GM21619 (cell line): ENCODE data around the gene HOXA4.

Experiments
- ATAC-seq: cut with Tn5 transposase; IDR thresholded peaks from one replicate; pipeline ENCODE4 v1.9.1; 2021; ENCODE audit not compliant: unreplicated experiment

HOXA4 gene

DNA sequence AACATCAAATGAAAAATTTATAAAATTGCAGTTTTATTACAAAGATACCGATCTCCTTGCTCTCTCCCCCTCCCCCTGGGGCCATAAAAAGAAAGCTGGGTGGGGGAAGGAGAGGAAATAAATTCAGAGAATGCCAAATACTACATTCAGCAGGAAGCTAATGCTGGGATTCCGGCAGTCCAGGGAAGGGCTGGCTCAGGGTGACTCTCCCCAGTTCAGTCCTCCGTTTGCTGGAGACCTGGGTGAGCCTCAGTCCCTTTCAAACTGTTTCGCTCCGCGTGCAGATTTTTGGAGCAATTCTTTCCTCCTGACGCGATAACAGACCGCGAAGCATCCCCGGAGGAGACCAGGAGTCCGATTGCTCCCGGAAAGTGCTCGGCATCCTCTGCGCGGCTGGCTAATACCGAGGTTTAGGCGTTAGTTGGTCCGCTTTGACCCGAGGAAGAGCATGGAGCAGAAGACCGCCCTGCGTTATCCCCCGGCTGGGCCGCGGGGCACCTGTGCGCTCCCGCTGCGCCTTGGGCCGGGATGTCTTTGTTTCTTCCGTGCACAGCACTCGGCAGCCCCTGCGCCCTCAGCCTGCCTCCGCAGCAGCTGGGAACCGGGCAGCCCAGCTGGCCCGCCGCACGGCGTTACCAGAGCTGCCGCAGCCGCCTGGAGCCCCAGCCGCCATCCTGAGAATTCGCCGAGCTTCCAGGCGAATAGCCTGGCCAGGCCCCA lies 24.2 kb downstream of the HOXA4 start:
- no peak for ATAC-seq

GRCh38 chr7:27105301-27106031 lies 25.1 kb downstream of the HOXA4 start:
- no peak for ATAC-seq

DNA sequence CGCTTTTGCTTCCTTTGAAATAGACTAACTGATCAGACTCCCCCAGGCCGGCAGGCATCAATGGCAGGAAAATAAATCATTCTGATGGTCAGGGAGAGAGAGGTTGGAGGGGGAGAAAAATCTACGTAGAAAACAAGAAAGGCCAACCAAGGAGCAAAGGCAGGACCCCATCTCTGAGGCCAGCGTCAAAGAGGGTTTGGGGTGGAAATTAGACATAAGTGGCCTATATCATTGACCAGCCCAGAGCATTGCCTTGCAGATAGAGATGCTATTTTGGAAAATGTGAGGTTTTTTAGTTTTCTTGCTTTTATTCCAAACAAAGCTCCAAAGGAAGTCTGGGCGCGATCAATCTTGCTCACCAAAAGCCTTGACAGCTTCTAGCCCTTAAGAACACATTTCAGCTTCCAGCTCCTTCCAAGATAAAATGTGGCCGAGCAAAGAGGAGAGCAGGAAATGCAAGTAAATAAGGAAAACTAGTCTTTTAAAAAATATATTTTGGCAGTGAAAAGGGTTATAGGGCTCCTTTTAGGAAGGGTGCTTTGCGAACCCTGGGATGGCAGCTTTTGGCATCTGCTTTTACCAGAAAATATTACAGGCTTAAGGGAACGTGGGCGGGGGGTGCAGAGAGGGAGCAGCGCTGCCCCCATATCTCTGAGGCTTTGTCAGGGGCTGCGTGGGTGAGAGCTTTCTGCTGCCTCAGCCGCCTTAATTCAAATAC lies 26.1 kb downstream of the HOXA4 start:
- no peak for ATAC-seq

- ATAC-seq, result no peak
Observed at GRCh38 chr7:27103489-27104226, 26.9 kb downstream of the HOXA4 start.

GRCh38 chr7:27102581-27103442 lies 27.7 kb downstream of the HOXA4 start, which contains the start of gene HOXA2:
Gene HOXA2, minus strand, starts transcription at chr7:27102683. Its CDS starts 183 bp downstream, at chr7:27102500.
- no peak for ATAC-seq

DNA sequence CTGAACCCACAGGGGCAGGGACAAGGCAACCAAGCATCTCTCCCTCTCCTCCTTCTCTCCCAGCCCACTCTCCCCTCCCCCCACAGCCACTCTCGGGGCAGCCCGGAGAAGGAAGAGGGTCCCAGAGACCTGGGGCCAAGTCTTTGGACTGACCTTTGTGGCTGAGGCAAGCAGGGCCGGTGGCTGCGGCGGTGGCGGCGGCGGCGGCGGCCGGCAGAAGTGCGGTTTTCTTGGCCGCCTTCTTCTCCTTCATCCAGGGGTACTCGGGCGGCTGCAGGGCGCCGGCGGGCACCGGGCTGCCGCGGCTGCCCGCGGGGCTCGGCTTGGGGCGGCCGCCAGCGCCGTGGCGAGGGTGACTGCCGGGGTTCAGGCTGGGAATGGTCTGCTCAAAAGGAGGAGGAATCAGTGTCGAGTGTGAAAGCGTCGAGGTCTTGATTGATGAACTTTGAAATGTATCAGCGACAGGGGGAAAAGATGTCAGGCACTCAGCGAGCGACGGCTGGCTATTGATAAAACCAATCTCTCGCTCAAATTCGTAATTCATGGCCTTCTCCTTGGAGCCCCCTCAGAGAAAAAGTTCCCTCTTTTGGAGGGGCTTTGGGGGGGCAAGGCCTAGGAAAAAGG lies 28.5 kb downstream of the HOXA4 start:
- no peak for ATAC-seq

DNA sequence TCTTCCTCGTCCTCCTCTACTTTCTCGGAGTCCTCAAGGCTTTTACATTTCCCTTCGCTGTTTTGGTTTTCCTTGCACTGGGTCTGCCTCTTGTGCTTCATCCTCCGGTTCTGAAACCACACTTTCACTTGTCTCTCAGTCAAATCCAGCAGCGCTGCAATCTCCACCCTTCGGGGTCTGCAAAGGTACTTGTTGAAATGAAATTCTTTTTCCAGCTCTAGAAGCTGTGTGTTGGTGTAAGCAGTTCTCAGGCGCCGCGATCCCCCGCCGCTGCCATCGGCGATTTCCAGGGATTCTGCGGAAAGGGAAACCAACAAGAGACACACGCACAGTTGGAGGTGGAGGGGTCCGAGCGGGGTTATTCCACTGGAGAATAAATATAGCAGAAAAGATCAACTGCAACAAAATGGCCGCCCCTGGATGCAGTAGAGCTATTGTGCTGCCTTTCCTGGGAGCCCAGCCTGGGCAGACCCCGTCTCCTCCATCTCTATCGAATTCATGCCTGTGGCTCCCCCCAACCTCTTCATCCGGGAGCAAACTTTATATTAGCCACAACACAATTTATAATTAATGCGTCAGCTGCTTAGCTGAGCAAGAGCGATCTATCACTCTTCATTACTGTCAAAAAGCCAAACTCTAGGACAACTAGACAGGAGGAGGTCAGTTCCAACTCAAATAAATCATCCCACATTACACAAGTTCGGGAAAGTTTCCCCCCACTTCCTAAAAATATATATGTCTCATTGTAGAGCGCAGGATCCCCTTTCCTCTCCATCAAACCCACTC lies 29.2 kb downstream of the HOXA4 start:
- ATAC-seq, result no peak

DNA sequence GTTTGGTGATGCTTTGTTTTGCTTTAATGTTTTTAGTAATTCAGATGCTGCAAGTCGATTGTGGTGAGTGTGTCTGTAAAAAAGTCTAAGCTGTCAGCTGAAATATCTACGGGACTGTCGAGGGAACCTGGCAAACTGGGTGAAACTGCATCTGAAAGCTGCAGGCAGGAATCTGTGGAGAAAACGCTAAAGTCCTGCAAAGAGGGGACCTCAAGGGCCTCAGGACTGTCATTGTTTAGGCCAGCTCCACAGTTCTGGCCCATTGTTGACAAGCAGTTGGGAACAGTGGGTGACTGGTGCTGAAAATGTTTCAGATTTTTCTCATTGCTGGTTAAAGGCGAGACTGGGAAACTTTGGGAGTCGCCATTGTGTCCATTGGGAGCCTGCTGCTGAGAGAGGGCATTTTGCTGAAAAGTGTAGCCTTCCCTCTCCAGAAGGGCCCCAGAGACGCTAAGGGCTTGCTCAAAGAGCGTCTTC lies 29.8 kb downstream of the HOXA4 start:
- ATAC-seq, result no peak

DNA sequence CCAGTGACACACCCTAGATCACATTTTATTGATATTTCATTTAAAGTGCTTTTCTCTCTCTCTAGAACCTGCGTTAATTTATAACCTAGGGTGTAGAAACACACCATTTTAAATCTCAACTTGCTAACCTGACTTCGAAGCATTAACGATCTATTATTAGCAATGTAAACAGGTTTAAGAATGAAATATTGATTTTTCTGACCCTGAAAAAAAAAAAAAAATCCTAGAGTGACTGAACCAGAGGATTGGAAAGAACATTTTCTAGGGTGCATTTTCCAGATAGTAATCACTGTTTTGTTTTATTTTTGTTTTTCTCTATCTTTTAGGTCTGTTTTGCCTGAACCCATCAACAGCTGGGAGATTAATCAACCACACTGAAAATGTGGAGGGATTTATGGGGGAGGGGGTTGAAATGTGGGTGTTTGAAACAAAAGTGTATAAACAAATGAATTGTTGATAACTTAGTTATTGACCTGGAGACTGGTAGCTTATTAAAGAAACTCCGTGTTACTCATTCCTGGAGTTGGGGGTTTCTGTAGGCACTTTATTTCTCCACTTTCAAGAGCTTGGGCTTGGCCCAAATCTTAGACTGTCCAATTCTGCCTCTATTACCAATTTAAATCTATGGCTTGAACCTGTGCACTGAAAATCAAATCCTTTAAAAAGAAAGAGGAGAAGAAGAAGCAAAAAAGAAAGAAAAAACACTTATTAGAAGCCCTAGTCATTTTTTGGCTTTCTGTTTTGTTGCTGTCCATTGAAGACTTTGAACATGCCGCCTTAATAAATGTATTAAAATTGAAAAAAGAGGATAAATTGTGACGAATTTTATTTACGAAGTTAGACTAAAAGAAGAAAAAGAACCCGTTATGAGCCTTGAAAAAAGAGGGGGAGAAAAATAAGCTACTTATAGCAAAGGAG lies 30.8 kb downstream of the HOXA4 start:
- no peak for ATAC-seq

GRCh38 chr7:27098578-27099451 lies 31.7 kb downstream of the HOXA4 start:
- ATAC-seq, result no peak

- no peak for ATAC-seq
Observed at GRCh38 chr7:27097686-27098577, 32.6 kb downstream of the HOXA4 start.

- ATAC-seq, result no peak
Observed at GRCh38 chr7:27096768-27097514, 33.6 kb downstream of the HOXA4 start.

GRCh38 chr7:27095897-27096767 lies 34.4 kb downstream of the HOXA4 start, which contains the start of gene HOXA1:
Gene HOXA1, minus strand, starts transcription at chr7:27096000. Its CDS starts 88 bp downstream, at chr7:27095912.
- peak; percentile 91 for ATAC-seq
